T47D (cell line): ENCODE data around the gene SPA17.

ENCODE experiments used
- DNase-seq, 2 experiments: peaks; one replicate each; pipeline versions ENCODE4 v3.0.0 to v3.0.0-alpha.2; 2011 to 2012; ENCODE audit warnings: low read depth in 1 of 2, low spot score in 1 of 2
- JUND ChIP-seq: IDR thresholded peaks from 2 replicates; pipeline ENCODE4 v1.6.1; 2012; ENCODE audit warnings: low read depth
- in situ Hi-C: cut with HindIII; loops from 2 replicates; pipeline ENCODE4 v1.10.0; 2016; ENCODE audit warnings: low sequenced_read_pairs, low pct_unique_long_range_greater_than_20kb

The SPA17 gene

DNA sequence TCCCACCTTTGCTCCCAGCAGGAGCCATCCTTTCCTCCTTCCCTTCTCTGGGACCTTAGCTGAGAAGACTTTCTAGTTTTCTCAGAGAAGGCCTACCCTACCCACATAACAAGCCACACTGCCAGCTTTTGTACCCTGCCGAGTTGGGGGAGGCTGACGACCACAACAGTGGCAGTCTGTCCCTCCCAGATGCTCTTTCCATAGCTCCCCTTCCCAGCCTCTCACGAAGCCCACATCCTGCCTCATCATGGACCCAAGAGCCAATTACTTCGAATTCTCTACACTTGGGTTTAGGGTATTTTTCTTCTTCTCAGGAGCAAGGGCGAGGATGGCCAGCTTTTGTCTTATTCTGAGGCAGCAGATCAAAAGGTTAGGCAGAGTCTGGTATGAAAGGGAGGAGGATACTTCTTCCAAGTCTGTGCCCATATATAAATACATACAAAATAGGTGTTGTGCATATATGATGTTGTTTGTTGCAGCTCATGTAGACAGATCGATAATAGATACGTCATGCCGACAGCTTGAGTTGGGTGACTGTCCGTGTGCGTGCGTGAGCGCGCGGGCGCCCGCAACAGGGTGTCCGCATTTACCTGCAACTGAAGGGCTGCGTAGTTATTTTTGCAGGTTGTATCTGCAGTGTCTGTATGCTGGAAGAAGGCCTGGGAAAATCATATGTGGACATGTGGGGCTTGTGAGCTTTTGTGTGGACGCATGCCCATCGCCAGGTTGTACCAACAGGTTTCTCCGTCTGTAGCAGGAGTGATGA lies 65.2 kb downstream of the SPA17 start:
- in situ Hi-C loops, result no loop called here
- no peak for TF ChIP-seq JUND
- DNase-seq, result no peak

DNA sequence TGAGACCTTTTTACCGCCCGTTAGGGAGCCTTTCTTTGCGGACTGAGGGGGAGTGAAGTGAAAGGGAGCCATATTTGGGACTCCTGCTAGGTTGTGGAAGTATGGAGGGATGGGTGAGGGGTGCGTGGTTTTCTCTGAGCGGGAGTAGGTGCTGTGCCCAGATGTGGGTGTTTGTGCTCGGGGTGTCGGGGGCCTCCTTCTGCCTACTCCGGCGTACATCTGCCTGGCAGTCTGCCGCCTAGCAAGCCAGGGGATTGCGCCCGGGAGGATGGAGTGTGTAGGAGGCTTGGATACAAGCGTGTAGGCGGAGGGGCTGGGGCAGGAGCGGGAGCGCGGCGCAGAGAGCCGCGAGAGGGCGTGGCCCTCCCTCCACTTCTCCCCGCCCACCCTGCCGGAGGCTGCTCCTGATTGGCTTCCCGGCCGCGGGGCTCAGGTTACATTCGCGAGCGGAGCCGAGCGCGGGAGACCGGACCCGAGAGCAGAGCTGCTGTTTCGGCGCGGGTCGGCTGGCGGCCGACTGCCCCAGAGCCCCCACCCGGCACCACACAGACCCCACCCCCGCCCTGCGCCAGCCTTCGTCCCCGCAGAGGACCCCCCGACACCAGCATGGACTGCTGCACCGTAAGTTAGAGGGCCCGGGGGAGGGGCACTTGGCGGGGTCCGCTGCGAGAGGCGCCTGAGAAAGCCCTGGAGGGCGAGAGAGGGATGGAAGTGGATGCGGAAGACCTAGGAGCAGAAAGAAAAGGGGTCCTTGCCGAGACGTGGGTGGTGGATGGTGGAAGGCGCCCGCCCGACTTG lies 66.0 kb downstream of the SPA17 start, which contains the start of gene NRGN:
Gene NRGN, plus strand, starts transcription at position 464 of the 798 bp plus-strand sequence. Its CDS starts 143 bp downstream, at position 607.
- TF ChIP-seq JUND, result no peak
- DNase-seq, result peak; percentile 97 to 100
- in situ Hi-C loops, result no loop called here

DNA sequence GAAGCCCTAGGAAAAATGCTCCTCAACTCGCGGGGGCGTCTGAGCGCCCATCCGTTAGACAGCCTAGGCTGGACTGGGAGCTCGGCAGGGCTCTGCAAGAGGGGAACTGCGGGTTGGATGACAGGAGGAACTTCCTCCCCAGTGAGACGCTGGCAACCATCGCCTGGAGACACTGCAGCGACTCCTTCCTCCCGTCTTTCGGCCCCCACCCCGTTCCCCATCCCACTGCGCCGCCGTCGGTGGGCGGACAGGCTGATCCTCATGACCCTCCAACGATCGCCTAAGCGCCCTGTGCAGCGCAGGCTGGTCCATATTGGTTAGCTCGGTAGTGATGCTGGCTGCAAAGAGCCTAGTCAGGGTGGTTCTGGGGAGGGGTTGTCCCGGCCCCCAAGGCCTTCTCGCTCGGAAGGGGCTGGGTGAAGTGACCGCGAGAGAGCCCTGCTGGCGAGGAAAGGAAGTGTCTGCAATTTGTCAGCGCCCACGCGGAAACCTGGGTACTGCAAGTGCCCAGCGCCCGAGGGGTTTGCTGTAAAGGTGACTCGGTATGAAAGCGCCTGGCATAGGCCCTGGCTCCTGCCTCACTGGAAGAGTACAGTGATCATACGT lies 66.7 kb downstream of the SPA17 start:
- in situ Hi-C loops, result no loop called here
- TF ChIP-seq JUND, result no peak
- peak; percentile 84 to 96 for DNase-seq

DNA sequence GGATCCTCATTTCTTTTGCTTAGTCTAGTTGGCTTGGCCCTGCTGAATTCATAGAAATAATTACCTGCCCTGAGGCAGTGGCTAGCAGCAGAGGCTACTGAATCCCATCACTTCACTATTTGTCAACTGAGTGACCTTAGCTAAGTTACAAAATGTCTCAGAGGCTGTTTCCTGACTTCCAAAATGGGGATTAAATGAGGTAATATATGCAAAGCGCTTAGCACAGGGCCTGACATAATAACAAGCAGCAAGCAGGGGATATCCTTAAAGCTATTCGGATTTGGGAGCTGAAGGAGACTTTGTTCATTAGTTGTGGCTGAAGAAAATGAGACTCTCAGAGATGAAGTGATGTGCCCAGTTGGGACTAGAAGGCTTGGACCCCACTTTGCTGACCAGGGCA lies 68.9 kb downstream of the SPA17 start:
- in situ Hi-C loops, result no loop called here
- TF ChIP-seq JUND, result no peak
- DNase-seq, result no peak

DNA sequence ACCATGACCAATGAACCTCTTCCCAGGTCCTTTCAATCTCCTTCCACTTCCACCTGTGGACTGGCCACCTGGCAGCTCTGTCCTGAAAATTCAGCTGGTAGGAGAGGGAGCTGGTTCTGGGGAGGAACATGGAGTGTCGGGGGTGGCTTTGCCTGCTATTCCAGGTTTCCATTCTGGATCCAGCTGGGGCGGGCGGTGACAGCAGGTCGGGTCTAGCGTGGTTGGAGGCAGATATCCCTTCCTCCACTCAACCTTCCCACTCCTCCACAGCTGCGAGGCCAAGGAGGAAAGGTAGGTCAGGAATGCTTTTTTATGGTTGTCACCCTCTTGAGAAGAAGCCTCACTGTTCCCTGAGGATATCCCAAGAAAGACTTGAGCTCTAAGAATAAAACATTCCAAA lies 69.3 kb downstream of the SPA17 start:
- in situ Hi-C loops, result no loop called here
- no peak for DNase-seq
- TF ChIP-seq JUND, result no peak

DNA sequence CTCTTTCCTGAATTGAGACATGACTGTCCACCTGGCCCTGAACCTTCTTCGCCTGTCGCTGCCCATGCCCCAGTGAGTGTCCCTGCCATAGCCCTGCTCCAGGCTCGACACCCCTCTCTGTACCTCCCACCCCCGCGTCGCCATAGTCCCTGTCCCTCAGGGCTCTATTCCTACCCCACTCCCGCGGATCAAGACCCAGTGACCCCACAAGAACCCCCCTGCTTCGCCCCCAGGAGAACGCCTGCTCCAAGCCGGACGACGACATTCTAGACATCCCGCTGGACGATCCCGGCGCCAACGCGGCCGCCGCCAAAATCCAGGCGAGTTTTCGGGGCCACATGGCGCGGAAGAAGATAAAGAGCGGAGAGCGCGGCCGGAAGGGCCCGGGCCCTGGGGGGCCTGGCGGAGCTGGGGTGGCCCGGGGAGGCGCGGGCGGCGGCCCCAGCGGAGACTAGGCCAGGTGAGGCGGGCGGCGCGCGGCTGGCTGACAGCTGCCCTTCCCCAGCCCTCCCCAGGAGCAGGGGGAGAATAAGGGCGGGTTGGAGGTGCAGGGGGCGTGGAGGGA lies 71.6 kb downstream of the SPA17 start:
- TF ChIP-seq JUND, result no peak
- DNase-seq, result no peak

DNA sequence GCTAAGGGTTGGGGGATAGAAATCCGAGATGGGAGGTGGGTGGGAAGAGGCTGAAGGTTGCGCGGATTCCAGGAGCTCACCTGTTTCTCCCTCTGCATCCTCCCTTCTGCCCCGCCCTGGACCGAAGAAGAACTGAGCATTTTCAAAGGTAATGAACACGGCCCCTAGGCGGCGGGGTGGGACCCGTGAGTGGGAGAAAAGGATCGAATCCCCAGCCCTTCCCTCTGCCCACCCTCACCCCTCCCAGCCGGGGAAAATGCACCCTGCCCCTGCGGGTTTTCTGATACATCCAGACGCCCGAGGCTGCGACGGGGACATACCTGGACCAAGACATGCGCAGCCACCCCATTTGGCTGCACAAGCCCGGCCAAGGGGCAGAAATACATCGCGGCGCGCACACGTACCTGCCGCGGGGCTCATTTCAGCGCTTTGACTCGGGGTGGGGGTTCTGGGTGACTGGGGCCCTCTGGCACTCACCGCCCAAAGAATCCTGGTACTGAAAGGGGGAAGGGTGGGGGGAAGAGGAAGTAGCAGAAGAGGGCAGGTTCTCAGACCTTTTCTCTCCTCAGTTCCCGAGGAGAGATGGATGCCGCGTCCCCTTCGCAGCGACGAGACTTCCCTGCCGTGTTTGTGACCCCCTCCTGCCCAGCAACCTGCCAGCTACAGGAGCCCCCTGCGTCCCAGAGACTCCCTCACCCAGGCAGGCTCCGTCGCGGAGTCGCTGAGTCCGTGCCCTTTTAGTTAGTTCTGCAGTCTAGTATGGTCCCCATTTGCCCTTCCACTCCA lies 72.3 kb downstream of the SPA17 start:
- in situ Hi-C loops, result no loop called here
- TF ChIP-seq JUND, result no peak
- DNase-seq, result peak in 1 of 2 experiments; percentile 54

More for the DNA sequence above, 71.6 kb downstream of the SPA17 start:
- in situ Hi-C loops, result no loop called here

DNA sequence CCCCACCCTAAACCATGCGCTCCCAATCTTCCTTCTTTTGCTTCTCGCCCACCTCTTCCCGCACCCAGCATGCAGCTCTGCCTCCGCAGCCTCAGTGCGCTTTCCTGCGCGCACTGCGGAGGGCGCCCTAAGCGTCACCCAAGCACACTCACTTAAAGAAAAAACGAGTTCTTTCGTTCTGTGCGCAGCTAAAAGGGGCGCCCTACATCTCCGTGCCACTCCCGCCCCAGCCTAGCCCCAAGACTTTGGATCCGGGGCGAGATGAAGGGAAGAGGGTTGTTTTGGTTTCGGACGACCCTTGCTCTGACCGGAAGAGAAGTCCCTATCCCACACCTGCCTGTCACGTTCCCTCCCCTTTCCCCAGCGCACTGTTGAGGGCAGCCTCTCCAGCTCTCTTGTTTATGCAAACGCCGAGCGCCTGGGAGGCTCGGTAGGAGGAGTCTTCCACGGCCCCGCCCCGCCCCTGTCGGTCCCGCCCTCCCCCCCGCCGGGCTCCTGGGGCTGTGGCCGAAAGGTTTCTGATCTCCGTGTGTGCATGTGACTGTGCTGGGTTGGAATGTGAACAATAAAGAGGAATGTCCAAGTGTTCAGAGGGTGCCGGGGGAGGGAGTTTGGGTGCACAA lies 73.0 kb downstream of the SPA17 start:
- in situ Hi-C loops, result no loop called here
- TF ChIP-seq JUND, result no peak
- DNase-seq, result peak; percentile 91 to 94
